Ovary (tissue), 9 donors: Measurements from ENCODE around the gene RNF181. TPM values are rescaled to one million over a fixed set of nuclear protein-coding genes. Genes with fewer than 3 reads are reported as not detected.

ENCODE experiments used
- DNase-seq, 5 donors: peaks; one replicate each; pipeline ENCODE4 v3.0.0-alpha.2; 2019 to 2020
- H3K27ac ChIP-seq, 2 donors: fragments of 200-600 bp; one replicate each; pipeline versions ENCODE4 v1.5.1 to v1.8.0; 2019 to 2022
- H3K27me3 ChIP-seq: fragments of 200-600 bp; one replicate; pipeline ENCODE4 v1.8.0; 2022
- H3K36me3 ChIP-seq: fragments of 200-600 bp; sonication (generic); one replicate; pipeline ENCODE4 v1.5.1; 2019
- H3K4me1 ChIP-seq: one replicate; pipeline ENCODE4 v1.8.1; 2013; ENCODE audit warnings: mild to moderate bottlenecking, moderate library complexity; ENCODE audit not compliant: insufficient read depth
- H3K4me3 ChIP-seq: fragments of 200-600 bp; sonication (generic); one replicate; pipeline ENCODE4 v1.5.1; 2017
- H3K9me3 ChIP-seq, 2 donors: fragments of 200-600 bp in 1 of 2; sonication (generic) in 1 of 2; one replicate each; pipeline versions ENCODE4 v1.5.1 to v1.8.1; 2013 to 2019; ENCODE audit warnings: mild to moderate bottlenecking in 1 of 2, moderate library complexity in 1 of 2
- CTCF ChIP-seq, 3 donors: fragments of 450-650 bp in 2 of 3; fragments of 200-600 bp in 1 of 3; IDR thresholded peaks; one replicate each; pipeline versions ENCODE4 v1.5.1 to v1.8.0; 2016 to 2022; ENCODE audit warnings: antibody characterized with exemption in 3 of 3, mild to moderate bottlenecking in 1 of 3
- EP300 ChIP-seq: sonication (generic); formaldehyde crosslinking; IDR thresholded peaks from one replicate; pipeline ENCODE4 v1.6.1; 2017; ENCODE audit warnings: antibody characterized with exemption
- POLR2A ChIP-seq: fragments of 450-650 bp; IDR thresholded peaks from one replicate; pipeline ENCODE4 v1.6.1; 2017; ENCODE audit warnings: antibody characterized with exemption, mild to moderate bottlenecking, moderate library complexity
- WGBS, 3 donors: extraction: QIAGEN DNeasy Blood & Tissue Kit in 1 of 3; methylation state at CpG; one replicate each; pipeline versions ENCODE4 v1.1.5 to v1.1.7; 2013 to 2017; 5-methylcytosine and 5-hydroxymethylcytosine counted together
- intact Hi-C, 4 donors: fragments of 100-400 bp; cut with DNase I; formaldehyde crosslinking; loops; one replicate each; pipeline versions ENCODE4 v1.11.0 to v1.15.1; 2022 to 2023
- polyA plus RNA-seq, 2 donors: library from polyadenylated mRNA; stranded (reverse); fragments of 200-250 nt in 1 of 2; fragments of 350-450 nt in 1 of 2; fragmentation: Illumina TruSeq in 1 of 2; extraction: RNeasy Lipid Tissue Mini Kit (QIAGEN cat#74804) in 1 of 2; gene quantifications; one replicate each; pipeline ENCODE4 v1.2.3, GENCODE V29; 2013 to 2014
- total RNA-seq, 7 donors: library from RNA; depleted of rRNA in 2 of 7; stranded (reverse); fragments of >200 nt in 2 of 7; fragmentation: NEBNext Ultra II Directional in 3 of 7; extraction: Animal tissue kit (Norgen Biotek cat#: 25700) in 3 of 7; gene quantifications; one replicate each; pipeline versions ENCODE4 v1.1.0 to v1.2.4, GENCODE V29; 2016 to 2023
- donor health status: DM: no; HTN: no; CAD: no; lungs with moderate emphysema.
- donor health status: DM: no; HTN: no; CAD: no.
- donor health status: Bipolar disorder and iron deficiency.
- donor health status: DM: yes; HTN: yes; CAD: no.
- donor health status: DM: no; HTN: no; CAD: no.
- donor health status: DM: yes; HTN: yes; CAD: no.

Gene RNF181
- total and polyA plus RNA-seq, 9 donors, result 61.1 to 148 (median 93.8) TPM

GRCh38 chr2:85547859-85548607 lies 47.5 kb upstream of the RNF181 start:
- Histone ChIP-seq H3K27me3 (no peaks in the 10 kb centered on the region), H3K4me3 (no peak overlapping the region), H3K27ac (no peak overlapping the region), H3K9me3 (no peaks in the 10 kb centered on the region), H3K4me1 (no peaks in the 10 kb centered on the region), H3K36me3 (no peaks in the 10 kb centered on the region)
- 55 to 60% (median 59%) methylated on average over 6 of the region's 6 CpGs for WGBS, 3 donors
- no peak for DNase-seq
- intact Hi-C loops, result no loop called here
- TF ChIP-seq CTCF (IDR thresholded peaks at IDR 0.05) (no peak), EP300 (no peak), POLR2A (no peak)

GRCh38 chr2:85548608-85548900 lies 47.0 kb upstream of the RNF181 start:
- Histone ChIP-seq H3K4me3 (no peak overlapping the region), H3K27ac (no peak overlapping the region), H3K9me3 (no peaks in the 10 kb centered on the region), H3K4me1 (no peaks in the 10 kb centered on the region), H3K36me3 (no peaks in the 10 kb centered on the region), H3K27me3 (no peaks in the 10 kb centered on the region)
- WGBS, 3 donors, result 38 to 50% (median 47%) methylated on average over 2 of the region's 2 CpGs
- intact Hi-C loops, result no loop called here
- no peak for DNase-seq
- TF ChIP-seq POLR2A (no peak), CTCF (IDR thresholded peaks at IDR 0.05) (no peak), EP300 (no peak)

GRCh38 chr2:85549095-85549494 lies 46.5 kb upstream of the RNF181 start:
- intact Hi-C loops, result no loop called here
- 85 to 90% (median 89%) methylated on average over 10 of the region's 10 CpGs for WGBS, 3 donors
- DNase-seq, result no peak
- Histone ChIP-seq H3K4me1 (no peaks in the 10 kb centered on the region), H3K9me3 (no peaks in the 10 kb centered on the region), H3K27ac (no peak overlapping the region), H3K36me3 (no peaks in the 10 kb centered on the region), H3K27me3 (no peaks in the 10 kb centered on the region), H3K4me3 (no peak overlapping the region)
- TF ChIP-seq CTCF (IDR thresholded peaks at IDR 0.05) (no peak), POLR2A (no peak), EP300 (no peak)

- intact Hi-C loops, result loop anchor here in 2 of 4 donors (5.0 to 10.0 kb wide), 2 partner anchors 128 to 415 kb away; partner anchors contain the start of gene TCF7L1 (in 1 of the 2)
- Histone ChIP-seq H3K36me3 (no peaks in the 10 kb centered on the region), H3K27ac (no peak overlapping the region), H3K9me3 (no peaks in the 10 kb centered on the region), H3K27me3 (no peaks in the 10 kb centered on the region), H3K4me3 (no peak overlapping the region), H3K4me1 (no peaks in the 10 kb centered on the region)
- WGBS, 3 donors, result 32 to 50% (median 39%) methylated on average over 4 of the region's 4 CpGs
- no peak for TF ChIP-seq POLR2A
- no peak for TF ChIP-seq EP300
- no peak for TF ChIP-seq CTCF (IDR thresholded peaks at IDR 0.05)
- no peak for DNase-seq
These were observed 45.7 kb upstream of the RNF181 start for GRCh38 chr2:85549826-85550225.
